Mesothelial cell of epicardium (in vitro differentiated cells): ENCODE results near the gene ARVCF. TPM values are rescaled to one million over a fixed set of nuclear protein-coding genes. Genes with fewer than 3 reads are reported as not detected.

Experiments used
- DNase-seq, 2 experiments: peaks; one replicate each; pipeline ENCODE4 v3.0.0; 2021; ENCODE audit warnings: low spot score in 2 of 2; ENCODE audit not compliant: unreplicated experiment in 2 of 2
- H3K27ac Mint-ChIP-seq: 2 replicates; pipeline ENCODE4 v1.8.0; 2021; ENCODE audit warnings: mixed read lengths
- H3K27me3 Mint-ChIP-seq: 2 replicates; pipeline ENCODE4 v1.8.0; 2021; ENCODE audit warnings: low read depth, mixed read lengths
- H3K36me3 Mint-ChIP-seq: 2 replicates; pipeline ENCODE4 v1.8.0; 2021; ENCODE audit warnings: mixed read lengths
- H3K4me1 Mint-ChIP-seq: 2 replicates; pipeline ENCODE4 v1.8.0; 2021; ENCODE audit warnings: mixed read lengths
- H3K4me3 Mint-ChIP-seq: 2 replicates; pipeline ENCODE4 v1.8.0; 2021; ENCODE audit warnings: mild to moderate bottlenecking, moderate library complexity, mixed read lengths
- H3K9me3 Mint-ChIP-seq: 2 replicates; pipeline ENCODE4 v1.8.0; 2021; ENCODE audit warnings: mixed read lengths
- CTCF ChIP-seq: fragments of 200-600 bp; sonication (generic); IDR thresholded peaks from one replicate; pipeline ENCODE4 v1.5.0; 2021; ENCODE audit warnings: antibody characterized with exemption; ENCODE audit not compliant: unreplicated experiment
- total RNA-seq: library from RNA; stranded (reverse); gene quantifications from 3 replicates; pipeline ENCODE4 v1.2.1, GENCODE V29; 2021

ARVCF gene
- total RNA-seq, 1 donor from 2014 or later = 41.2 TPM

GRCh38 chr22:19992921-19993355 is 23.7 kb downstream of the ARVCF start:
- Mint-ChIP-seq H3K9me3 (no peaks in the 10 kb centered on the region), H3K4me3 (no peak overlapping the region), H3K4me1 (no peaks in the 10 kb centered on the region), H3K27me3 (no peaks in the 10 kb centered on the region), H3K36me3 (no peaks in the 10 kb centered on the region), H3K27ac (no peak overlapping the region)
- no peak for DNase-seq
- TF ChIP-seq CTCF = no peak

DNA sequence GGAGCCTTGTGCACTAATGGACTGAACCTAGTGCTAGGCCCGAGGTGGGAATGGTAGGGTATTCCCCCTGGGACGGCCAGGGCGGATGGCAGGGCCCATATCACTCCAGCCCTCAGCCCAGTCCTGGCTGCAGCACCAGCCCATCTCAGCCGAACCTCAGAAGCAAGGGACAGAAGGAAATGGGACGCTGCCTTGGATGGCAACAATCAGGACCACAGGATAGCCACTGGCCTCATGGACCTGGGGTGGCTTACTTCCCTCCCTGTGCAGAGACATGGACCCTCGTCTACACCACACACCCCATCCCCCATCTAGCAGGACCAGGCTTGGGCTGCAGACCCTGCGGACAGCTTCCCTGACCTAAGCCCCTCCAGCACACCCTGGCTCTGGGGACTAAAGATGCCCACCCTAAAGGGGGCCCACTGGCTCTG is 24.1 kb downstream of the ARVCF start:
- no peaks in the 10 kb centered on the region for H3K9me3 Mint-ChIP-seq
- H3K4me3 Mint-ChIP-seq = no peak overlapping the region
- H3K27me3 Mint-ChIP-seq = no peaks in the 10 kb centered on the region
- no peaks in the 10 kb centered on the region for H3K4me1 Mint-ChIP-seq
- H3K36me3 Mint-ChIP-seq = no peaks in the 10 kb centered on the region
- no peak for DNase-seq
- no peak overlapping the region for H3K27ac Mint-ChIP-seq
- TF ChIP-seq CTCF = no peak

DNA sequence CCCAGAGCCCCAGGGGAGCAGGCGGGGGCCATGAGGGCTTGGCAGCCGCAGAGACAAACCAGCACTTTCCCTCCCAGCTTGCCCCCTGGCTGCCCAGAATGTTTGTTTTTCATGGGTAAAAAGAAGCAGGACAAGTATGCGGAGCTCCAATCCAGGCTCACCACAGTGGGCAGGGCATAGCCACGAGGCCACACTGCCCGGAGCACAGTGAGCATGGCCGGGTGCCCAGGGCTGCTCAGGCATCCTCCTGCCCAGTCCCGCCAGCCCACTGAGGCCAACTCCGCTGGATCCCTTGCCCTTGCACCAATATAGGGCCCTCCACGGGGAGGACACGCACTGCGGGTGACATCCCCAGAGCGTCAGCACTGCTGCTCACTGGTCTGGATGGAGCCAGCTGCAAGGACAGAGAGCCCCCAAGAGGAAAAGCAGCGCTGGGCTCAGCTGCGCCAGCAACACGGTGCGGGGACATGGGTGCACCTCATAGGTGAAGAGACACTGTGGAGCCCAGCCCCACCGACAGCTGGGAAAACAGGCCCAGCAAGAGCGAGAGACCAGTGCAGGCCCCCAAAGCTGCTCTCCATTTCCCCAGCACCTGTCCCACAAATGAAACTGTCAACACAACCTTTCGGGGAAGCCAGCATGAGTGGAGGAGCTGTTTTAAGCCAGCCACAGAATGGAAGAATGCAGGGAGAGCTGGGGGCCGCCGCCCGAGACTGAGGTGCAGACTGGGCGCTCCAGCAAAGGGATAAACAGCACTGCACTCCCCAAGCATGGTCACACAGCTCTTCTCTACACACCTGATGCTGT is 24.8 kb downstream of the ARVCF start:
- TF ChIP-seq CTCF = no peak
- Mint-ChIP-seq H3K9me3 (no peaks in the 10 kb centered on the region), H3K4me3 (no peak overlapping the region), H3K4me1 (no peaks in the 10 kb centered on the region), H3K36me3 (no peaks in the 10 kb centered on the region), H3K27me3 (no peaks in the 10 kb centered on the region), H3K27ac (no peak overlapping the region)
- DNase-seq = no peak

DNA sequence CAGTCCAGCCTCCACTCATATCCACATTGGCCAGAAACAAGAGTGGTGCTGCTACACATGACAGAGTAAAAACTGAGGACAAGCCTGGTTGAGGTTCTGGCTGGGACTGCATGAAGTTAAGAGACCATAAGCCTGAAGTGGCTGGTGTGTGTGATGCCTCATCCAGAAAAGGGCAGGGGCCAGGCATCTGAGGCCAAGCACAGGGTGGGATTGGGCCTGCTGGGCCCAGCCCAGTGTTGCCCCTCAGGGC is 25.3 kb downstream of the ARVCF start:
- Mint-ChIP-seq H3K27me3 (no peaks in the 10 kb centered on the region), H3K36me3 (no peaks in the 10 kb centered on the region), H3K4me1 (peaks cover under 1% of the 10 kb centered on the region), H3K4me3 (no peak overlapping the region), H3K9me3 (no peaks in the 10 kb centered on the region), H3K27ac (no peak overlapping the region)
- DNase-seq = no peak
- no peak for TF ChIP-seq CTCF

DNA sequence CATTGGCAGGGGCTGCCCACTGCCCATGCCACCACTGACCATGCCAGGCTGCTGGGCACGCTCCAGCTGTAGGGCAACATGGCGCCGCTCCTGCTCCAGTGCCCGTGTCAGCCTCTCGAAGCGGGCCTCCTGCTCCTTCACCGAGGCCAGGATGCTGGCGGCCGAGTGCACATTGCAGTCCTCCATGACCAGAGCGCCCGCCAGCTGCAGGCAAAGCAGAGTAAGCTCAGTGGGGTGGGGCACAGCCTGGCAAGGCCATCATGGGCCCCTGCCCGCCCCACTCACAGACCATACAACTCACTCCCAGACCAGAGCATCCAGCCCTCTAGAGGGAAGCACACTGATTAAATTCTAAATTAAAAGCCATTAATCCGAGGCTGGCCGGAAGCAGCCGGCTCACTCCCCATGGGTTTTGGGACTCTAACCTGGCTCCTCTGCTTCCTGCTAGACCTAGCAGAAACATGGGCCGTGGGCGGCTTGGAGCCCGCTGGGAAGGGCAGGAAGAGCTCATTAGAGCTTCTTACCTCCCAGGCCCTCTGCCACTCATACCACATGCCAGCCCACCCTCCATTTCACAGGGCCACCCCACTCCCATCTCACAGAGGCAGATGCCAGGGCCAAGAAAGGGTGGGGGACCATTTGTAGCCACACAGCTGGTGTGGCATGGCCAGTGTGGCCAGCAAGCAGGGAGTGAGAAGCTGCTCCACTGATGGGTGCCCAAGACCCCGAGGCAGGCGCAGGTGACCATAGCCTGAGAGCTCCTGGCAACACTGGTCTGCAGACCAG is 25.8 kb downstream of the ARVCF start:
- Mint-ChIP-seq H3K9me3 (no peaks in the 10 kb centered on the region), H3K36me3 (no peaks in the 10 kb centered on the region), H3K4me1 (peaks cover 3% of the 10 kb centered on the region), H3K27ac (no peak overlapping the region), H3K4me3 (no peak overlapping the region), H3K27me3 (no peaks in the 10 kb centered on the region)
- no peak for TF ChIP-seq CTCF
- DNase-seq = no peak
